Neural crest cell (in vitro differentiated cells): ENCODE results near the gene HDAC10. TPM values are rescaled to one million over a fixed set of nuclear protein-coding genes. Genes with fewer than 3 reads are reported as not detected.

Experiments used
- DNase-seq: peaks from one replicate; pipeline ENCODE4 v3.0.0; 2021; ENCODE audit warnings: low read depth, mixed read lengths, low spot score
- H3K27ac Mint-ChIP-seq: one replicate; pipeline ENCODE4 v1.8.0; 2021; ENCODE audit warnings: mild to moderate bottlenecking, mixed read lengths; ENCODE audit not compliant: unreplicated experiment
- H3K27me3 Mint-ChIP-seq: 2 replicates; pipeline ENCODE4 v1.8.0; 2021; ENCODE audit warnings: low read depth, mild to moderate bottlenecking, mixed read lengths
- H3K36me3 Mint-ChIP-seq: 2 replicates; pipeline ENCODE4 v1.8.0; 2021; ENCODE audit warnings: low read depth, mild to moderate bottlenecking, mixed read lengths
- H3K4me1 Mint-ChIP-seq: 2 replicates; pipeline ENCODE4 v1.8.0; 2021; ENCODE audit warnings: mixed read lengths
- H3K4me3 Mint-ChIP-seq: one replicate; pipeline ENCODE4 v1.8.0; 2021; ENCODE audit warnings: mild to moderate bottlenecking, mixed read lengths
- H3K9me3 Mint-ChIP-seq: 2 replicates; pipeline ENCODE4 v1.8.0; 2021; ENCODE audit warnings: mixed read lengths
- total RNA-seq: library from RNA; stranded (reverse); gene quantifications from 2 replicates; pipeline ENCODE4 v1.2.1, GENCODE V29; 2021
- TF ChIP-seq, protein P1 (sequence below): fragments of 200-600 bp; sonication (generic); conservative IDR thresholded peaks from 2 replicates; pipeline ENCODE4 v1.5.0; 2021; ENCODE audit warnings: antibody characterized with exemption, mild to moderate bottlenecking

HDAC10 gene
- total RNA-seq, 1 donor from 2014 or later = 52.9 TPM

DNA sequence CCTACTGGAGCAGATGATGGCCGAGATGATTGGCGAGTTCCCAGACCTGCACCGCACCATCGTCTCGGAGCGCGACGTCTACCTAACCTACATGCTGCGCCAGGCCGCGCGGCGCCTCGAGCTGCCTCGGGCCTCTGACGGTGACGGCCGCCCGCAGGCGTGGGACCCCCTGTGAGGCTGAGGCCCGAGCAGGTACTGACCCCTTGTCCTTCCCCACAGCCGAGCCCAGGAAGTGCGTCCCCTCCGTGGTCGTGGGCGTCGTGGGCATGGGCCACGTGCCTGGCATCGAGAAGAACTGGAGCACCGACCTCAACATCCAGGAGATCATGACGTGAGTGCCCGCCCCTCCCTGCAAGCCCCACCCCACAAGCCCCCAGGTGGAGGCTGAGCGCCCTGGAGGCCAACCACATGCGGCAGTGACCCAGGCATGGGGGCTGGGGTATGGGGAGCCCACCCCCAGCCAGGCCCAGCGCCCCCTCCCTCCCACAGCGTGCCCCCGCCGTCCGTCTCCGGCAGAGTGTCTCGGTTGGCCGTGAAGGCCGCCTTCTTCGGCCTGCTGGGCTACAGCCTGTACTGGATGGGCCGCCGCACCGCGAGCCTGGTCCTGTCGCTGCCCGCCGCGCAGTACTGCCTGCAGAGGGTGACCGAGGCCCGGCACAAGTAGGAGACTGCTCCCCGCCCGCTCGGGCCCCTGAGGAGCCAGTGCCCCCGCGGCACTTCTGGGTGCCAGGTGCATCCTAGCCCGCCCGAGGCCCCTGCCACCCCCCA, 53.0 kb downstream of the HDAC10 start:
- no peak overlapping the region for H3K27ac Mint-ChIP-seq
- no peaks in the 10 kb centered on the region for H3K9me3 Mint-ChIP-seq
- peaks cover 3% of the 10 kb centered on the region for H3K36me3 Mint-ChIP-seq
- peak overlapping the region; percentile 47 for H3K4me3 Mint-ChIP-seq
- peaks cover 10% of the 10 kb centered on the region for H3K4me1 Mint-ChIP-seq
- TF ChIP-seq, protein P1, sequence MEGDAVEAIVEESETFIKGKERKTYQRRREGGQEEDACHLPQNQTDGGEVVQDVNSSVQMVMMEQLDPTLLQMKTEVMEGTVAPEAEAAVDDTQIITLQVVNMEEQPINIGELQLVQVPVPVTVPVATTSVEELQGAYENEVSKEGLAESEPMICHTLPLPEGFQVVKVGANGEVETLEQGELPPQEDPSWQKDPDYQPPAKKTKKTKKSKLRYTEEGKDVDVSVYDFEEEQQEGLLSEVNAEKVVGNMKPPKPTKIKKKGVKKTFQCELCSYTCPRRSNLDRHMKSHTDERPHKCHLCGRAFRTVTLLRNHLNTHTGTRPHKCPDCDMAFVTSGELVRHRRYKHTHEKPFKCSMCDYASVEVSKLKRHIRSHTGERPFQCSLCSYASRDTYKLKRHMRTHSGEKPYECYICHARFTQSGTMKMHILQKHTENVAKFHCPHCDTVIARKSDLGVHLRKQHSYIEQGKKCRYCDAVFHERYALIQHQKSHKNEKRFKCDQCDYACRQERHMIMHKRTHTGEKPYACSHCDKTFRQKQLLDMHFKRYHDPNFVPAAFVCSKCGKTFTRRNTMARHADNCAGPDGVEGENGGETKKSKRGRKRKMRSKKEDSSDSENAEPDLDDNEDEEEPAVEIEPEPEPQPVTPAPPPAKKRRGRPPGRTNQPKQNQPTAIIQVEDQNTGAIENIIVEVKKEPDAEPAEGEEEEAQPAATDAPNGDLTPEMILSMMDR = no peak
- no peaks in the 10 kb centered on the region for H3K27me3 Mint-ChIP-seq
- no peak for DNase-seq

DNA sequence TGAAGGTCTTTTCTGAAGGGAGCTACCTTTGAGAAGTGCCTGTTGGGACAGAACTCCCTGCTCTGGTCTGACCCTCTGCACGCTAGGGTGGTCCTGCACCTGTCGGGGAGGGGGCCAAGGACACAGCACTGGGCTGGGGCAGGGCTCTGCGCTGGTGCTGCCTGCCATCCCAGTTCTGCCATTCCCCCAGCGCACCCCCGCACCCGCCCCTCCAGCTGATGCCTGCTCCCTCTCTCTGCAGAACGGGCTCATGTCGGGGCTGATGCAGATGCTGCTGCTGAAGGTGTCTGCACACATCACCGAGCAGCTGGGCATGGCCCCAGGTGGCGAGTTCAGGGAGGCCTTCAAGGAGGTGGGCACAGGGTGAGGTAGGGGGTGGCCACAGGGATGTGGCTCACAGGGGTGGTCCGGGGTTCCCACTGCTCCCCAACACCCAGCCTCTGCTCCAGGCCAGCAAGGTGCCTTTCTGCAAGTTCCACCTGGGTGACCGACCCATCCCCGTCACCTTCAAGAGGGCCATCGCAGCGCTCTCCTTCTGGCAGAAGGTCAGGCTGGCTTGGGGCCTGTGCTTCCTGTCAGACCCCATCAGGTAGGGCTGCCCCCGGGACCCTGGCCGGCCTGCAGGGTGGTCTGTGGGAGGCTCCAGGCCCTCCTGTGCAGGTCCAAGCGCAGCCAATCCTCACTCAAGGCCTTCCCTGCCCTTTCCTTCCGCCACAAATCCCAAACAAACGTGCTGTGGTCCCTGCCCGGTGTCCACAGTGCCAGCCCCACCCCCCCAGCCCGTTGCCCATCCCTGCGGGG, 53.9 kb downstream of the HDAC10 start:
- DNase-seq = no peak
- H3K36me3 Mint-ChIP-seq = no peaks in the 10 kb centered on the region
- TF ChIP-seq, protein P1 = no peak

DNA sequence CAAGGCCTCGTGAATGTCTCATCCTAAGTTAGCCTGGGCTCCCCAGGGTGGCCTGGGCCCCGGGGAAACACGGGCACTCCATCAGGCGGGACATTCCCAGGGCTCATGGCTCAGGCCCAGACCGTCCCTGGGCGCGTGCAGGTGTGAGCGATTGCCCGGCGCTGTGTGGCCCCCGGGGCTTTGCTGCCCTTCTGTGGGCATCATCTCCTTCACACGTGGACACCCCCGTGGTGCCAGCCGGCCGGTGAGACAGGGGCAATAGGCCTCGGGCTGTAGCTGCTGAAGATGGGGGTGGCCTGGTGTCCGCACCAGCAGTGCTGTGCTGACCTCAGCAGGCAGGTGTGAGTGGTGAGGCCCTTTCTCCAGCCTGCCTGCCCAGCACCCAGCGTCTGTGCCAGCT, 54.8 kb downstream of the HDAC10 start:
- Mint-ChIP-seq H3K9me3 (no peaks in the 10 kb centered on the region), H3K36me3 (no peaks in the 10 kb centered on the region), H3K27ac (no peak overlapping the region), H3K4me1 (peaks cover 3% of the 10 kb centered on the region), H3K4me3 (no peak overlapping the region), H3K27me3 (no peaks in the 10 kb centered on the region)
- TF ChIP-seq, protein P1 = no peak
- no peak for DNase-seq

More for the DNA sequence above, 53.9 kb downstream of the HDAC10 start:
- no peak overlapping the region for H3K4me3 Mint-ChIP-seq
- H3K4me1 Mint-ChIP-seq = peaks cover 5% of the 10 kb centered on the region
- H3K27me3 Mint-ChIP-seq = no peaks in the 10 kb centered on the region
- H3K9me3 Mint-ChIP-seq = no peaks in the 10 kb centered on the region
- H3K27ac Mint-ChIP-seq = no peak overlapping the region

Other genes starting within 250 kb of the HDAC10 start
- gene IL17REL, start 238.5 kb downstream of the HDAC10 start, total RNA-seq = 0.07 TPM in 1 of 2 replicates, not detected in the other
- not detected in 2 replicates for gene TTLL8, start 193.0 kb downstream of the HDAC10 start, total RNA-seq
- gene MLC1, start 165.8 kb downstream of the HDAC10 start, total RNA-seq = 2.0 and 3.3 TPM in 2 replicates
- not detected in 2 replicates for gene MOV10L1, start 161.3 kb downstream of the HDAC10 start, total RNA-seq
- gene PANX2, start 80.5 kb downstream of the HDAC10 start, total RNA-seq = 2.5 and 3.0 TPM in 2 replicates
- gene TRABD, start 65.4 kb downstream of the HDAC10 start, total RNA-seq = 45.7 and 46.9 TPM in 2 replicates
- gene SELENOO, start 50.3 kb downstream of the HDAC10 start, total RNA-seq = 24.3 and 24.5 TPM in 2 replicates
- 48.8 and 54.4 TPM in 2 replicates for gene TUBGCP6, start 6.2 kb downstream of the HDAC10 start, total RNA-seq
- gene MAPK12, start 10.4 kb upstream of the HDAC10 start, total RNA-seq = 45.1 and 46.5 TPM in 2 replicates
- 15.9 and 16.3 TPM in 2 replicates for gene MAPK11, start 19.1 kb upstream of the HDAC10 start, total RNA-seq
- gene PLXNB2, start 56.4 kb upstream of the HDAC10 start, total RNA-seq = 128 and 130 TPM in 2 replicates
- gene DENND6B, start 75.7 kb upstream of the HDAC10 start, total RNA-seq = 18.8 and 22.0 TPM in 2 replicates
- 54.8 and 55.9 TPM in 2 replicates for gene PPP6R2, start 92.1 kb upstream of the HDAC10 start, total RNA-seq
- gene SBF1, start 223.8 kb upstream of the HDAC10 start, total RNA-seq = 116 and 130 TPM in 2 replicates
- 1.7 TPM in 2 replicates for gene ADM2, start 230.3 kb upstream of the HDAC10 start, total RNA-seq
- 0.30 and 0.35 TPM in 2 replicates for gene MIOX, start 235.6 kb upstream of the HDAC10 start, total RNA-seq